HT-29 (cell line): Measurements from ENCODE around the gene NLK. TPM values are rescaled to one million over a fixed set of nuclear protein-coding genes. Genes with fewer than 3 reads are reported as not detected.
"Not testable (repeated sequence)": the region's sequence is repeated elsewhere in the genome, so short reads cannot be mapped to it uniquely, and the experiment has no call there.

Source experiments
- DNase-seq: peaks from one replicate; pipeline ENCODE4 v3.0.0-alpha.2; 2015; ENCODE audit warnings: low spot score
- total RNA-seq: library from RNA; depleted of rRNA; stranded (reverse); fragments of >200 nt; shearing (Covaris generic); gene quantifications from 2 replicates; pipeline ENCODE4 v1.2.3, GENCODE V29; 2014

The NLK gene
- total RNA-seq, 1 experiment from 2014 or later: 17.7 TPM

GRCh38 chr17:28191018-28191417 lies 148.5 kb downstream of the NLK start:
- no peak for DNase-seq

- DNase-seq: peak; percentile 22
Observed at GRCh38 chr17:28193241-28193640, 150.8 kb downstream of the NLK start.

GRCh38 chr17:28194382-28194781 lies 151.9 kb downstream of the NLK start:
- DNase-seq: no peak

- DNase-seq: no peak
Observed at GRCh38 chr17:28196636-28197035, 154.2 kb downstream of the NLK start.

GRCh38 chr17:28199115-28199514 lies 156.6 kb downstream of the NLK start:
- DNase-seq: no peak

- no peak for DNase-seq
Observed at GRCh38 chr17:28199728-28200127, 157.3 kb downstream of the NLK start.

DNA sequence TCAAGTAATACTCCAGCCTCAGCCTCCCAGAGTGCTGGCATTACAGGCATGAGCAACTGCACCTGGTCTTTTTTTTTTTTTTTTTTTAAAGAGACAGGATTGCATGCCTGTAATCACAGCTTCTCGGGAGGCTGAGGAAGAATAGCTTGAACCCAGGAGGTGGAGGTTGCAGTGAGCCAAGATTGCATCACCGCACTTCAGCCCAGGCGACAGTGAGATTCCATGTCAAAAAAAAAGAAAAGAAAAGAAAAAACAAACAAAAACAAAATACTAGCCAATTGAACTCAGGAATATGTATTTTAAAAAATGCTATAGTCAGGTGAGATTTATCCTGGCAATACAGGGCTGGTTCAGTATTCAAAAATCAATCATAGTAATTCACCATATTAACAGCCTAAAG lies 158.8 kb downstream of the NLK start:
- no peak for DNase-seq

GRCh38 chr17:28204244-28204643 lies 161.8 kb downstream of the NLK start:
- DNase-seq: no peak

DNA sequence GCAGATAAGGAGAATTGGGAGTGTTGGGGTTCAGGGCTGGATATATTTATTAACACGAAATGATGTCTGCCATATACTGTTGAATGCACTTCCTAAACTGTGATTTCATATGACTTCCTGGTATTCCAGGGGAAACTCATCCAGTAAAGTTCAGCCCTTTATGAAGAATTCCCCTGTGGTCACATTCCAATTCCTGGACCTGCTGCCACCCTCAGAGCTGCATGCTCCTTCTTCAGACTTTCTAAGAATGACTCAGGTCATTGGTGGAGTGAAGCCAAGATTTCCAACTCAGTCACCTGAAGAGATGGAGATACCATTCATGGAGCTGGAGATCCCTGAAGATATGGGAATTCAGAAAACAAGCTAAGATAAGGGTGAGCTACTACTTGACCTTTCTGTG lies 162.3 kb downstream of the NLK start:
- DNase-seq: no peak

DNA sequence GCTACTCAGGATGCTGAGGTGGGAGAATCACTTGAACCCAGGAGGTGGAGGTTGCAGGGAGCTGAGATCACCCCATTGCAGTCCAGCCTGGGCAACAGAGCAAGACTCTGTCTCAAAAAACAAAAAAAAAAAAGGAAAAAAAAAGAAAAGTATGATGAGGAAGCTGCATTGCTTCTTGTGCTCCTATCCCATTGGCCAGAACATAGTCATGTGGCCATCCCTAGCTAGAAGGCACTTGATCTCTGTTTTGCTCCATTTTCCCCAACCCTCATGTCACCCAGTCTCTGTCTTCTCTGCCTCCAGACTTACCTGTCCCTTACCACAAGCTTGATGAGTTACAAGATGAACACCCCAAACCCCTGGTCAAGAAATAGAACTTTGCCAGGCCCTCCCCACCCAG lies 163.8 kb downstream of the NLK start:
- DNase-seq: no peak

DNA sequence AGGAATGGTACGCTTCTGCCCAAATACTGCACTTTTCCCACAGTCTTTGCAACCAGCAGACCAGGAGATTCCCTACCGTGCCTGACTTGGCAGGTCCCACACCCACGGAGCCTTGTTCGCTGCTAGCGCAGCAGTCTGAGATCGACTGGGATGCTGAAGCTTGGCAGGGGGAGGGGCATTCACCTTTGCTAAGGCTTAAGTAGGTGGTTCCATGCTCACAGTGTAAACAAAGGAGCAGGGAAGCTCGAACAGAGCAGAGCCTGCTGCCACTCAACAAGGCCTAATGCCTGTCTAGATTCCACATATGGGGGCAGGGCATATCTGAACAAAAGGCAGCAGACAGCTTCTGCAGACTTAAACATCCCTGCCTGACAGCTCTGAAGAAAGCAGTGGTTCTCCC lies 169.3 kb downstream of the NLK start:
- DNase-seq: no peak

GRCh38 chr17:28213578-28213977 lies 171.1 kb downstream of the NLK start:
- not testable (repeated sequence) for DNase-seq

GRCh38 chr17:28216052-28216451 lies 173.6 kb downstream of the NLK start:
- DNase-seq: no peak

GRCh38 chr17:28216528-28216927 lies 174.1 kb downstream of the NLK start:
- DNase-seq: no peak

DNA sequence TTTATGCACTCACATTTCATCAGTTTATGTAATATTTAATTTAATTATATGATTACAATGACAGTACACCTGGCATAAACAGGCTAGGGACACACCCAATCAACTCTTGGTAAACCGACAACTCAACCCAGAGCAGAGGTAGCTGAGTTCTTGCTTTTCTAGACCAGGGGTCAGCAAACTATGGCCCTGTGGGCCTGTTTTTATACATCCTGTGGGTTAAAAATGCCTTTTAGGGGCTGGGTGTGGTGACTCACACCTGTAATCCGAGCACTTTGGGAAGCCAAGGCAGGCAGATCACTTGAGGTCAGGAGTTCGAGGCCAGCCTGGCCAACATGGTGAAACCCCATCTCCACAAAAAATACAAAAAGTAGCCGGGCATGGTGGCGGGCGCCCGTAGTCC lies 177.3 kb downstream of the NLK start:
- DNase-seq: no peak

DNA sequence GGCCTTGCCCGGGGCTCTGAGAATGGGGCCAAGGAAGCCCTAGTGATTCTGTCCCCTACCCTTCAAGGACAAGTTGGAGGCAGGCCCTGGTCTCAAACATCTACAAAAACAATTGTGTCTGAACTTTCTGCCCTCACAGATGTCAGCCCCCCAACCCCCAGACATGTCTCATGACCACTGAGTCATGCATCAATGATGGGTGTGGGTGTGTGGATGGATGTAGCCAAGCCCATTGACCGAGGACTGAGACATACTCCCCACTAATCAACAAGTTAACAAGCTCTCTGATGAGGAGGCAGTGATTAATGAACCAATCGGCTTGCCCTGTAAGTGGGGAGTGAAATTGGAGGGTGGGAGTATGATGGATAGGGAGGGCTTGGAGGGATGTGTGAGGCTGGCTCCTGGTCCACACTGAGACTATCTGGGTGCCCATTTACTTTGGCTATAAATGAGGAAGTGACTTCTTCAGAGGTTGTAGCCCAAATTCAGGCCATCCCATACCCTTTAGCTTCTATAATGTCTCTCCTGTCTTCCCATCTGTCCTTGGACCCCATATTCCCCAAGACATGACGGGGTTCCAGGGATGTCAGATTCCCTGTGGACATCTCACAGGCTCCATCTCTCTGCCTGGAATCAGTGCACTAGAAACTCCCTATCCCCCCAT lies 179.4 kb downstream of the NLK start:
- DNase-seq: no peak

GRCh38 chr17:28225271-28225670 lies 182.8 kb downstream of the NLK start:
- DNase-seq: no peak

GRCh38 chr17:28225867-28226266 lies 183.4 kb downstream of the NLK start:
- DNase-seq: no peak

GRCh38 chr17:28226563-28227315 lies 184.3 kb downstream of the NLK start:
- DNase-seq: no peak

DNA sequence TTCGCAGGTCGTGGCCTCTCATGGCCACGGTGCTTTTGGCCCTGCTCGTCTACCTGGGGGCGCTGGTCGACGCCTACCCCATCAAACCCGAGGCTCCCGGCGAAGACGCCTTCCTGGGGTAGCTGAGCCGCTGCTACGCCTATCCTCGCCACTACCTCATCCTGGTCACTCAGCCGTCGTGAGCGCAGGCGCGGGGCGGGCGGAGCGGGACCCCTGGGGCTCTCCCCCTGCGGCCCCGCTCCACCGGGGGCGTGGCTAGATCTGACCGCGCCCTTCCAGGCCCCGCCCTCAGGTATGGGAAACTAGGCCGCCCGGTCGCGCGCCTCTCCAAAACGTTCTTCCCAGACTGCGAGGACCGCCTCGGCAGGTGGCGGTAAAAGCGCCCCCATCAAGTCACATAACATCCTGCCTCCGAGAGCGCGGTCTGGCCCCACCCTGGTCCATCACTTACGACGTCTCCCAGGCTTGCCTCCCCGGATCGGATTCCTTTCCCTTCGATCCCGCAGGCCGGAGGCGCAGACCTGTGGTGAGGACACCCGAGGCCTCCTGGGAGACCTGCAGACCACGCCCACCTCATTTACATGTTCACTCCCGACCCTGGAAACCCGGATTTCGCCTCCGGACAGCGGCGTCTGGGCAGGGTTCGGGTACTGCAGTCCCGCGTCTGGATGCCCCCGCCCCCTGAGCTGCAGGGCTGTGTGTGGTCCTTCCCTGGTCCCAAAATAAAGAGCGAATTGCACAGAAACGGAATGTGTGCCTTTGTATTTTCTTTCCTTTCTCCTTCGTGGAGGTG lies 185.0 kb downstream of the NLK start:
- no peak for DNase-seq

DNA sequence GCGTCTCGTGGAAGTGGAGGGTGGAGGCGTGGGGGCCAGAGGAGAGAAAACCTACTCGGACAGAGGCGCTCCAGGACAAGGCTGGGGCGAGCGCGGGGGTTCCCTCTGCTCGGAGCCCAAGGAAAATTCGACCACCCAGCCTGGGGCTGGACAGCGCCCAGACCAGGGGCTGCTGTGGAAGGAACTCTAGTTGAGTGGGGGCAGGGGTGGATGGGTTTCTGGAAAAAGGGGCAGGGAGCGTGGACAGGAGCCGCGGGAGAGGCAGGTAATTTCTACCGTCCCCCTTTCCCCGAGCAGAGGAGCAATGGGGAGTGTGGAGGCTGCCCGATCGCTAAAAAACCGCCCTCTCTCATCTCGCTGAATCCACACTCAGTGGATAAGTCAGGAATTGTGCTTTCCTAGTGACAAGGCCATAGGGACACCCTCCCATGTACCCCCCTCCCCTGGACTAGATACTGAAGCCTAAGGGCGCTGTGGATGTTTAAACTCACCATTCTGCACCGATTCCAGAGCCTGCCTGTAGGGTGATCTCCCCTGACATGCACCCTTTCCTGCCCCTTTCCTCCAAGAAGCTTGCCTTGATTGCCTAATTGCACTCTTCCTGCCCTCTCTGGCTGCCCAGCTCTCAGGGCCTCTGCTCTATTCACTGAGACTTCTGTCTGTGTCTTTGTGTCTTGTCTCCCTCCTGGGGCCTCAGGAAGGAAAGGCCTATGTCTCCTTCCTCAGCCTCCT lies 185.8 kb downstream of the NLK start:
- DNase-seq: no peak
